GM19468 (cell line): ENCODE results near the gene HS3ST5.
"Not testable (repeated sequence)": the region's sequence is repeated elsewhere in the genome, so short reads cannot be mapped to it uniquely, and the experiment has no call there.

ENCODE experiments used
- ATAC-seq: cut with Tn5 transposase; IDR thresholded peaks from one replicate; pipeline ENCODE4 v1.9.1; 2021; ENCODE audit warnings: mild to moderate bottlenecking, moderate library complexity, moderate number of reproducible peaks; ENCODE audit not compliant: unreplicated experiment; ENCODE audit errors: extremely low read depth

HS3ST5 gene

GRCh38 chr6:114115652-114116051 is 227.2 kb downstream of the HS3ST5 start:
- no peak for ATAC-seq

GRCh38 chr6:114108119-114109002 is 234.5 kb downstream of the HS3ST5 start:
- ATAC-seq = no peak

GRCh38 chr6:114106020-114106419 is 236.8 kb downstream of the HS3ST5 start:
- no peak for ATAC-seq

GRCh38 chr6:114101255-114101654 is 241.6 kb downstream of the HS3ST5 start:
- ATAC-seq = no peak

- no peak for ATAC-seq
Observed at GRCh38 chr6:114100215-114100994, 242.4 kb downstream of the HS3ST5 start.

GRCh38 chr6:114096561-114097172 is 246.2 kb downstream of the HS3ST5 start:
- ATAC-seq = no peak

GRCh38 chr6:114092943-114093342 is 249.9 kb downstream of the HS3ST5 start:
- ATAC-seq = no peak

- ATAC-seq = no peak
Observed at GRCh38 chr6:114090626-114091025, 252.2 kb downstream of the HS3ST5 start.

- no peak for ATAC-seq
Observed at GRCh38 chr6:114087496-114087895, 255.3 kb downstream of the HS3ST5 start.

- ATAC-seq = no peak
Observed at GRCh38 chr6:114085211-114085610, 257.6 kb downstream of the HS3ST5 start.

- no peak for ATAC-seq
Observed at GRCh38 chr6:114084327-114084890, 258.4 kb downstream of the HS3ST5 start.

GRCh38 chr6:114083251-114083650 is 259.6 kb downstream of the HS3ST5 start:
- ATAC-seq = no peak

GRCh38 chr6:114081730-114082129 is 261.1 kb downstream of the HS3ST5 start:
- no peak for ATAC-seq

- no peak for ATAC-seq
Observed at GRCh38 chr6:114080891-114081510, 261.8 kb downstream of the HS3ST5 start.

GRCh38 chr6:114080410-114080809 is 262.4 kb downstream of the HS3ST5 start:
- ATAC-seq = not testable (repeated sequence)

- ATAC-seq = no peak
Observed at GRCh38 chr6:114075777-114076176, 267.0 kb downstream of the HS3ST5 start.

GRCh38 chr6:114075300-114075699 is 267.5 kb downstream of the HS3ST5 start:
- ATAC-seq = no peak

GRCh38 chr6:114068771-114069170 is 274.1 kb downstream of the HS3ST5 start:
- no peak for ATAC-seq

- ATAC-seq = no peak
Observed at GRCh38 chr6:114068116-114068515, 274.7 kb downstream of the HS3ST5 start.

GRCh38 chr6:114064862-114065261 is 278.0 kb downstream of the HS3ST5 start:
- ATAC-seq = no peak
